SKM-1 (cell line): ENCODE data around the gene MLPH.
"Not testable (repeated sequence)": the region's sequence is repeated elsewhere in the genome, so short reads cannot be mapped to it uniquely, and the experiment has no call there.

Experiments used
- DNase-seq: peaks from one replicate; lab custom pipeline; 2025; ENCODE audit not compliant: unreplicated experiment; lab: John Stamatoyannopoulos, UW

The MLPH gene

GRCh38 chr2:237457388-237457941, 29.6 kb upstream of the MLPH start:
- DNase-seq: no peak

GRCh38 chr2:237458519-237458918, 28.5 kb upstream of the MLPH start:
- DNase-seq: no peak

DNA sequence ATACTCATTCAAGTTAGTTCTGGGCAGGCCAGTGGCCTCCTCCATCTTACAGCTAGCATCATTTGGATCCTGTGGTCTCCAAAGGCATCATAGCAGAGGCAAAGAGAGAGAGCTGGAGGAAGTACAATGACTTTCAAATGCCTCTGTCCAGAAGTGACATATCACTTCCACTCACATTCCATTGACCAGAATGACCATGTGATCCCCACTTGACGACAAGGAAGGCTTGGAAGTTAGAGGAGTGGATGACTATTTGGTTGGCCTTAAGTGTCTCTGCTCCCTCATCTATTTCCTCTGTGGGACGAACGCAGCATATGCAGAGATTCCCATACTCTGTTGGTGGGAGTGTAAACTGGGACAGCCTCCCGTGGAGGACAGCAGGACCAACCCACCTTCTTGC, 27.8 kb upstream of the MLPH start:
- DNase-seq: no peak

DNA sequence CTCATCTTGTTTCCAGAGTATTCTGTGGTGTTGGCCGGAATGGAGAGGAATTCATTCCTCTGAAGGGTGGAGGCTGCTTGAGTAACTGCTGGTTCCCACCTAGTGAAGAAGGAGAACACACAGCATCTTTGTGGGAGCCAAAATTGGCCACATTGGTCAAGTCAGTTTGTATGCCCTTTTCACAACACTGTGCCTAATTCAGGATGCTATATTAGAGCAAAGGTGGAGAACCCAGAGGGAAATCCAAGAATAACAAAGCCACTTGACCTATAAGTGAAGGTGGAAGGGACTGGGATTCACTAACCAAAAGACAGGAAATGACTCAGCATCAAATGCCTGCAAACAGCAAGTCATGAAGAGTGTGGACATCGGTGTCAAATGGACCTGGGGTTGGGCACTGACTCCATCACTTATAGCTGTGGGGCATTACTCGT, 27.3 kb upstream of the MLPH start:
- DNase-seq: no peak

DNA sequence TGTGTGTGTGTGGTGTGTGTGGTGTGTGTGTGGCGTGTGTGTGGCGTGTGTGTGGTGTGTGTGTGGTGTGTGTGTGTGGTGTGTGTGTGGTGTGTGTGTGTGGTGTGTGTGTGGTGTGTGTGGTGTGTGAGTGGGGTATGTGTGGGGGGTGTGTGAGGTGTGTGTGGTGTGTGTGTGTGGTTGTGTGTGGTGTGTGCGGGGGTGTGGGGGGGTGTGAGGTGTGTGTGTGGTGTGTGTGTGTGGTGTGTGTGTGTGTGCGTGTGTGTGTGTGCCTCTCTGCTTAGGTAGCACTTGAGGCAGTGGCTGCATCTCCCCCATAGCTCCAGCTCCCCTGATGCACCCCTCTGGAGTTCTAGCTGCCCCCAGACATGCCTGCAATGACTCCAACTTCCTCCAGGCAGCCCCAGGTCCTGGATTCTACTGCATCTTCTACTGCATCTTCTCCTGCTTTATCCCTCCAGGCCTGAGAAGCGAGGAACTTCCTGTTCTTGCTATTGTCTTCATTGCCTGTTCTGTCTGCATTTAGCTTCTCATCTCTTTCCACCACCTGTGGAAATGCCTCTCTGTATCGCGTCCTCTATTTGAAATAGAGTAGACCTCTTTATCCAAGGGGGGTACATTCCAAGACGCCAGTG, 22.2 kb upstream of the MLPH start:
- no peak for DNase-seq

DNA sequence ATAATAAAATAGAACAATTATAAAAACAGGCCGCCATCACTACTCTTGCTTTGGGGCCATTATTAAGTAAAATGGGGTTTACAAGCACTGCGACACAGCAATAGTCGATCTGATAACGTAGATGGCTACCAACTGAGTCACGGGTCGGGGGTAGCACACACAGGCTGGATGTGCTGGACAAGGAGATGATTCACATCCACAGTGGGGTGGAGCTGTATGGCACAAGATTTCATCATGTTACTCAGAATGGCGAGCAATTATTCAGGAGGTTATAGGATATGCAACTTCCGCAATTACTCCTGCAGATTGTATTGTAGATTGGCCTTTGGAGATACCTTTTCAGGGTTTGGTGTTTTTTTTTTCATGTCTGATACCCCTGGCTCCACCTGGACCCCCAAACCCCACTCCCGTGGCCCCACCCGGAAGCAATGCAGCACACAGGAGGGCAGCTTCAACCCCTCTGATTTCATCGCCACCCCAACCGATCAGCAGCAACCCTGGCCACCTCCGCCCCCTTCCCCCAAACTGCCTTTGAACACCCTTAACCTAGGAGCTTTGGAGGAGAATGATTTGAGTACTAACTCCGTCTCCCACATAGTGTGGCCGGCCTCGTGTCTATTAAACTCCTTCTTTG, 21.4 kb upstream of the MLPH start:
- DNase-seq: no peak

DNA sequence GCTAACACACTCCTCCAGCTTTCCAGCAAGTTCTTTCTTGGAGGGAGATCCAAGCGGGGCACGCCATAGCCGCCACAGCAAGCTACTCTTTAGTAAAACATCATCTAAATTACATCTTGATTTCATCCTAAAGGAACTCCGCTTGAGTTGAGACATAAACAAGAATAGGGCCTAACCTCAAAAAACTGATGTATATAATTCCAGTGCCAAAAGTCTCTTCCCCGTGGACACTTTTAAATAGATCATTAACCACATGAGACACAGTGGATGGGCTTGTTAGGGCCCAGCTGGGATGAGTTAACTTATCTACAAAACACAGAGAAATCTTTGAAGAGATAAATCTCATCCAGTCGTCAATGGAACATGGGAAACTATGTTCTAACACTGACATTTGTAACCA, 20.8 kb upstream of the MLPH start:
- no peak for DNase-seq

GRCh38 chr2:237467447-237468179, 19.4 kb upstream of the MLPH start:
- no peak for DNase-seq

- DNase-seq: not testable (repeated sequence)
Measured at GRCh38 chr2:237469410-237469809, 17.6 kb upstream of the MLPH start.

- no peak for DNase-seq
Measured at GRCh38 chr2:237469849-237470248, 17.2 kb upstream of the MLPH start.

GRCh38 chr2:237470914-237471313, 16.1 kb upstream of the MLPH start:
- DNase-seq: no peak

DNA sequence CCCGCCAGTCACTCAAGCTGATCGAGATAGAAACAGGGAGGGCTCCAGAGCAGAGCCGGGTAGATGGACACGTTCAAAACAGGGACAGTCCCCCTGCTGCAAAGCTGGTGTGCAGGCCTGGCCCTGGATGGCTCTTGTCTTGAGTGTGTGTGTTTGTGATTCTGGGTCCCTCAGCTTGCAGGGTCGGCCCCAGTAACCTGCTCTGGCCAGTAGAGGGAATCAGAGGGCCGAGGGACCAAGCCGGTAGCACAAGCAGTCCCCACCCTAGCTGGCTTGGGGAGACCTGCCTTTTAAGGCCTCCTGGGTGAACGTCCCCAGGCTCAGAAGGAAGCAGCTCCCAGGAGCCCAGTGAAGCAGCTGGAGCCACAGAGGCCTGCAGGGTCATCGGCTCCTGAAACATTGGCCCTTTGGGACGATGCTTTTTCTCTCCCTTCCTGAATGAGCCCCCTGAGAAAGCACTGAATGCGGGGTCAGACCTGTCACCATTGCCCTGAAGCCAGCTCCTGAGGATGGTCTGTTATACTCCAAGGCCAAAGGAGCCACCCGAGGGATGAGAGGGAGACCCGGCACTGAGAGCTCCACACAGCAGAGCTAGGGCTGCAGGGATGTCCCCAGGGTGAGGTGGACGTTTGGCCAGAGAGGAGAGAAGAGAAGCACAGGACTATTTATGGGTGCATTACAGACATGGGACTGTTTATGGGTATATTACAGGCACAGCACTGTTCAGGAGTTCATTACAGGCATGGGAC, 15.4 kb upstream of the MLPH start:
- DNase-seq: no peak

DNA sequence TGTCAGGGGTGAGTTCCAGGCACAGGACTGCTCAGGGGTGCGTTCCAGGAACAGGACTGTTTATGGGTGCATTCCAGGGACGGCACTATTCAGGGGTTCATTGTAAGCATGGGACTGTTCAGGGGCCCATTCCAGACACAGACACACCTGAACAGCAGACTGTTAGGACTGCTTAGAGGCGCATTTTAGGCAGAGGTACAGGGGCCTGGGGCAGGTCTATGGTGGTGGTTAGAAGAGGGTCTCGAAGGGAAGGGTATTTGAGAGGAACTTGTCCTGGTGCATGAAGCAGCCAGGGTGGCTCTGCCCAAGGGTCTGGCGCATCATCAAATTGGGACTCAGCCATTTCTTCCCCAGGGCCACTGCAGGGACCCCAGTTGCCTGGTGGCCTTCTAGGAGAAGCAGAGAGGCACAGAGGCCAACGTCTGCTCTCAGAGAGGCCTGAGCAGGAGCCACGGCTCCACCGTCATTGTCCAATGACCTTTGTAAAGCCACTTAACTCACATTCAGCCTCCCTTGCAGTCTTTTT, 14.8 kb upstream of the MLPH start:
- DNase-seq: no peak

DNA sequence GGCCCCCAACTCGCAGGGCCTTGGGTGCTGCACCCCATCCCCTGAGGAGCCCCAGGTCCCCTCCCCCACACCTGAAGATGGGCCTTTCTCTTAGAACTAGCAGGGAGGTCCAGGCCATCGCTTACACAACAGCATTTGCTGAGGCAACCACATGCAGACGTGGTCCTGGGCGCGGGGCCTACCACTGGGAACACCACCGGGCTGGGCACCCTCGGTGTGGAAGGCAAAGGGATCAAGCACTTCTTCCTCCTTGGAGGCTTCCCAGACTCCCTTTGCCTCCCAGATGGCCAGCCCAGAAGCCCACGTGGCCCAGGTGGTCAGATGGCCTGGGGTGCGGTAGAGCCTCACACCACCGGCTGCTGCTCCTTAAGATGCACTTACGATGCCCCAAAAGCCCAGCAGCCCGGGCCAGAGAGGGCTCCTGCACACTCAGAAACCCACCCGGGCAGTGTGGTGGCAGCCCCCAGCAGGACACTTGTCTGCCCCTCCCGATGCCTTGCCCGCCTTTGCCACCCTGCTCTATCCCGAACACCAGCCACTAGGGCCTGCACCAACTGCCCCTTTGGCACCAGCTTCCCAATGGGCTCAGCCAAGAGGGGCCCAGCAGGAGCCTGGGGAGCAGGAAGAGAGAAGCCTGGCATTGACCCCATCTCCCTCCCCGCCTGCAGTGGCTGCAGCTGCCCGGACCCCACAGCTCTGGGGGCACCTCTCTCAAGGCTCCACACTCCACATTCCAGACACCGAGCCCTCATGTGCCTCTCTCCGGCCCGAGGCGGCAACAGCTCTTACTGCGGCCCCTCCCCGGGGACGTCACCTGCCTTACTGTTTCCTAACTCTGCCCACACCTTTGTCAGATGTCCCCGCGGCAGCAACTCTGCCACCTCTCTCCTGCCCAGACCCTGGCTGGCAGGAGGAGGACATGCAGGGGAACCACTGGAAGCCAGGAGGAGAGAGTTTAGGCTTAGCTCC, 13.9 kb upstream of the MLPH start:
- no peak for DNase-seq

- DNase-seq: no peak
Measured at GRCh38 chr2:237473878-237474441, 13.1 kb upstream of the MLPH start.

DNA sequence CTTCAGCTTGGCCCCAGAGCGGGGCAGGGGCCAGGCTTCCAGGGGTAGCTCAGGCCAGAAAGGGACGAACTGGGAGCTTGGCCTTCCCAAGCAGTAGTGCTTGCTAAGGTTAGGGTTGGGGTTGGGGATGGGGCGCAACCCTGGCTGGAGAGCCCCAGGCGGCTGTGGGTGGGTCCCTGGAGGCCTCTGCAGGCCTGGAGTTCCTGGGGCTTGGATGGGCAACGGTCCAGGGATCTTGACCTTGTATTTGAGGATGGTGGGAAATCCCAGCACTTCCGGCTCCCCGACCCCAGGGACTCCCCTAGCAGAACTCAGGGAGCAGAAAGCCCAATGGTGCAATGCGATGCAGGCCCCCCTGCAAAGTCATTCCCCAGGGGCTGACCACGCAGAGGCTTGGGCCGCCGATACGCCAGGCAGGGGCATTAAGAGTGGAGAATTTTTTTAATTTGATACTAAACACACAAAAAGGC, 12.6 kb upstream of the MLPH start:
- no peak for DNase-seq

GRCh38 chr2:237474931-237475703, 11.9 kb upstream of the MLPH start:
- DNase-seq: peak; percentile 16

DNA sequence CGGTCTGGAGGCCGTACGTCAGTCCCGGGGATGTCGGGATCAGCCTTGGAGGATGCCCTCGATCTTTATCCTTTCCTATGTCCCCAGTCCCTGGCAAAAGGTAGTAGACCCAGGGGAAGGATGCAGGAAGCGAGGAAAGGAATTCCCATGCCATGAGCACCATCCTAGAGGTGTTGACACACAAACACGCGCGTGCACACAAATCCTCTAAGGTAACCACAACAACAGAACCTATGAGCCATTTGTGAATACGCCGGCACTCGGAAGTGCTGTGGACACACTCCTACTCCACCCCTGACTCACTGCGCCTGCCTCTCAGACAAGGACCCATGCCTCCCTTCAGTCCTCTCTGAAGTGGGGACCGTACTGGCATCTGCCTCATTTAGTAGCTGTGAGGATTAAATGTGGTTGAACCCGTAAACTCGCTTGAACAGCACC, 11.3 kb upstream of the MLPH start:
- no peak for DNase-seq

DNA sequence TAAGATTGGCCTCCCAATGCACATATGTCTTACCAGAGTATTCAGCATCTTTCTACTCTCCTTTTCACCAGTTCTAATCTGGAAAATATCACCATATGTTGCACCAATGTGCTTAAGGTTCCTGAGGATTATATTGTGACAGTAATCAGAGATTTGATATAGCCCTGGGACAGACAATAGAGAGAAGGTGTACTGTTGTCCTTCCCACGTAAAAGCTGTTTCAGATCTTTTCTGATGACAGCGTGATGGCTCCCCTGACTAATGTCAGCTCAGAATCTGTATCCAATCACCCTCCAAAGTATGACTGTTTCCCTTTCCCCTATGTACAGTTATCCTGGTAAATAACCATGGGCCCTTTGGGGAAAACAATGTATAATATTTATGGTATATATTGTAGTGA, 9.0 kb upstream of the MLPH start:
- no peak for DNase-seq
